ENCODE data around the gene SACM1L.

The SACM1L gene

DNA sequence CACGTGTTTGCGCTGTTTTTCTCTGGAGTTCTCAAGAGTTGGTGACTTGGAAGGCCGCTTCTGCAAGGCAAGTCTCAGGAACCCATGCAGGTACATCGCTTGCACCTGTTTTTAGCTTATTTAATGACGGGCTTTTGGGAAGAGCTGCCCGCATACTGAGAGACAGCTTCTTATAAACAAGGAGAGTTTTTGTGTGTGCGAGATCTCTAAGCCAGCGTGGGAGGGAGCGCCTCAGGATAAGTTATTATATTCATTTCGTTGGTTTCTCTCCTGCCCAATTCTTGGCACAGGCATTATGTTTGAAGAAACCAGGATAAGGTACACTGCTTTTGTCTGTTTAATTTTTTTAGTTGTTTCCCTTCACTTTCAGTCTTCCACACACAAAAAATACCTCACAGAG lies 11.4 kb upstream of the SACM1L start:
- no peak for DNase-seq (ENCODE audit: low read depth)
- TF ChIP-seq, protein P1, sequence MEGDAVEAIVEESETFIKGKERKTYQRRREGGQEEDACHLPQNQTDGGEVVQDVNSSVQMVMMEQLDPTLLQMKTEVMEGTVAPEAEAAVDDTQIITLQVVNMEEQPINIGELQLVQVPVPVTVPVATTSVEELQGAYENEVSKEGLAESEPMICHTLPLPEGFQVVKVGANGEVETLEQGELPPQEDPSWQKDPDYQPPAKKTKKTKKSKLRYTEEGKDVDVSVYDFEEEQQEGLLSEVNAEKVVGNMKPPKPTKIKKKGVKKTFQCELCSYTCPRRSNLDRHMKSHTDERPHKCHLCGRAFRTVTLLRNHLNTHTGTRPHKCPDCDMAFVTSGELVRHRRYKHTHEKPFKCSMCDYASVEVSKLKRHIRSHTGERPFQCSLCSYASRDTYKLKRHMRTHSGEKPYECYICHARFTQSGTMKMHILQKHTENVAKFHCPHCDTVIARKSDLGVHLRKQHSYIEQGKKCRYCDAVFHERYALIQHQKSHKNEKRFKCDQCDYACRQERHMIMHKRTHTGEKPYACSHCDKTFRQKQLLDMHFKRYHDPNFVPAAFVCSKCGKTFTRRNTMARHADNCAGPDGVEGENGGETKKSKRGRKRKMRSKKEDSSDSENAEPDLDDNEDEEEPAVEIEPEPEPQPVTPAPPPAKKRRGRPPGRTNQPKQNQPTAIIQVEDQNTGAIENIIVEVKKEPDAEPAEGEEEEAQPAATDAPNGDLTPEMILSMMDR (conservative IDR thresholded peaks at IDR 0.05; ENCODE audit: low read depth, low read length), result no peak
- H3K4me3 ChIP-seq (ENCODE audit: low read depth, low read length), result no peak overlapping the region

DNA sequence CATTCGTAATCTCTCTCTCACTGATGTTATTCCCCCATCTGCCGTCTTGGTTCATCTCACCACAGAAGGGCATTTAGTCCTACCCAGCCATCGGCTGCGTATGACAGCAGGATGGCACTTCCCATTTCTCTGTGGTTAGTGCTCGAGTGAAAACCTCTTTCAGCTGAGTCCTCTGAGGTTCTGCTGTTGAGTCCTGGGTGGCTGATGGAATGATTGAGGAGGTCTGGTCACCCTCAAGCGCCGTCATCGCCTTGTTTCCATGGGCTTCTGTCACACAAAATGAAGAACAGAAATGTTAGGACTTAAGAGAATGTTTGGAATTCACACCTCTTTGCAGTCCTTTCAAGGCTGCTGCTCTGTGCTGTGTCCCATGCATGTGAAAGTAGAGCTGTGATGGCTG lies 9.4 kb upstream of the SACM1L start:
- TF ChIP-seq, protein P1 (conservative IDR thresholded peaks at IDR 0.05; ENCODE audit: low read depth, low read length), result no peak
- no peak overlapping the region for H3K4me3 ChIP-seq (ENCODE audit: low read depth, low read length)
- no peak for DNase-seq (ENCODE audit: low read depth)

DNA sequence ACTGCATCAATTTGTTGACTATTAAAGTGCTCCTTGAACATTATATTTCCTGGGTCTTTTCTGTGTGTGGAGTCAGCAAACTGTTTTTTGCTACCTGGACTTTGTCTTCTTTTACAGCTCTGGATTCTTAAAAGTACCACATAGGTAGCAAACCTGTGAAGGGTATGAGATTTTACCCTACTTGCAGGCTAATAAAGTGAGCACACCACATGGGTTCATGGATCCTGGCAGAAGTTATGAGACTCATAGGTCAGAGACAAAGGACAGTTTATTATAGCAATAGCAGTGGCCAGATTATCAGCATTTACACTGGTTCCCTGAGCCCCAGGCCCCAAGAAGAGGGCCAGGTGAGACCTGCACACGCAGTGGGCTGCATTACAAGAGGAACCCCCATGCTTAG lies 8.0 kb upstream of the SACM1L start:
- TF ChIP-seq, protein P1 (conservative IDR thresholded peaks at IDR 0.05; ENCODE audit: low read depth, low read length), result no peak
- no peak for DNase-seq (ENCODE audit: low read depth)

DNA sequence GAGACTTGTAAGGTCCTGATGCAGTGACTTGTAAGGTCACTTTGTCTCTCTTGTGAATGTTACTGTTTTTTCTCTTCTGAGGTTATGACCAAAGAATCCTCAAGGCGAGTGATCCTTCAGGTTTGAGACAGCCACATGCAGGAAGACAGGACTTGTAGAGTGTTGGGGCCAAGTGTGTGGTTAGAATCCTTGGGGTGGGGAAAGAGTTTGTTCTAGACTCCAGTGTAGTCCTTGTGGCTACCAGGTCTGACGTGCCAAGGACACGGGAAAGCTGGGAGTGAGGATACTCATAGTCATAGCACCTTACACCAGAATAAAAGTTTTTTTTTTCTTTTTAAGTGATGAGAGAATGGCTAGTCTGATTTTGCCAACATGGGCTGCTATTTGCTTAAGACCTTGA lies 7.3 kb upstream of the SACM1L start:
- no peak for DNase-seq (ENCODE audit: low read depth)
- no peak overlapping the region for H3K4me3 ChIP-seq (ENCODE audit: low read depth, low read length)
- TF ChIP-seq, protein P1 (conservative IDR thresholded peaks at IDR 0.05; ENCODE audit: low read depth, low read length), result no peak

More for the DNA sequence above, 8.0 kb upstream of the SACM1L start:
- H3K4me3 ChIP-seq (ENCODE audit: low read depth, low read length), result no peak overlapping the region

DNA sequence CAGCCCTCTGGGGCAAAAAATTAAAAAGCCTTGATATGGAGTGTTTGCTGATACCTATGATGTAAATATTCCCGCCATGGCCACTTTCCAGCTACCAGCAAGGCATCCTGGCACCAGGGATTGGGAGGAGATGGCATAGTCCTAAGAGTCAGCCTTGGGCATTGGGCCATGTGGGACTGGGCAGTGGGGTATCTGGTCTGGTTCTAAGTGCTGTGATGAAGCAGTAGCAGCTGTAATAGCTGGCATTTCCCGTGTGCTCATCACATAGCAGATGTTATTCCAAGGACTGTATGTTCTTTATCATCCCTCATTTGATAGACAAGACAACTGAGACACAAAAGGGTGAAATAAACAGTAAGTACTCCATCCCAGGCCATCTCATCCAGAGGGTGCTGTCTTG lies 6.9 kb upstream of the SACM1L start:
- no peak overlapping the region for H3K4me3 ChIP-seq (ENCODE audit: low read depth, low read length)
- DNase-seq (ENCODE audit: low read depth), result no peak
- TF ChIP-seq, protein P1 (conservative IDR thresholded peaks at IDR 0.05; ENCODE audit: low read depth, low read length), result no peak

DNA sequence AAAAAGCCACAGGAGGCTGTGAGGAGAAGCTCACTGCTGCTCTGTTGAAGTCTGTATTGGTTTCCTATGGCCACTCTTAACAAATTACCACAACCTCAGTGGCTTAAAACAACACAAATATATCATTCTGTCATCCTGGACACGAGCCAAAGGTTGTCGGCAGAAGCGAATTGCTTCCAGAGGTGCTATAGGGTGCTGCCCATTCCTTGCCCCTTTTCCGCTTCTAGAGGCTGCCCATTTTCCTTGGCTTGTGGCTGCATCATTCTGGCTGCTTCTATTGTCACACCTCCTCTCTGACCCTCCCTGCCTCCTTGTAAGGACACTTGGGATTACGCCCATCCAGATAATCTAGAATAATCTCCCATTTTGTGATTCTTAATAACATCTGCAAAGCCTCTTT lies 6.4 kb upstream of the SACM1L start:
- TF ChIP-seq, protein P1 (conservative IDR thresholded peaks at IDR 0.05; ENCODE audit: low read depth, low read length), result no peak
- DNase-seq (ENCODE audit: low read depth), result no peak
- H3K4me3 ChIP-seq (ENCODE audit: low read depth, low read length), result no peak overlapping the region

DNA sequence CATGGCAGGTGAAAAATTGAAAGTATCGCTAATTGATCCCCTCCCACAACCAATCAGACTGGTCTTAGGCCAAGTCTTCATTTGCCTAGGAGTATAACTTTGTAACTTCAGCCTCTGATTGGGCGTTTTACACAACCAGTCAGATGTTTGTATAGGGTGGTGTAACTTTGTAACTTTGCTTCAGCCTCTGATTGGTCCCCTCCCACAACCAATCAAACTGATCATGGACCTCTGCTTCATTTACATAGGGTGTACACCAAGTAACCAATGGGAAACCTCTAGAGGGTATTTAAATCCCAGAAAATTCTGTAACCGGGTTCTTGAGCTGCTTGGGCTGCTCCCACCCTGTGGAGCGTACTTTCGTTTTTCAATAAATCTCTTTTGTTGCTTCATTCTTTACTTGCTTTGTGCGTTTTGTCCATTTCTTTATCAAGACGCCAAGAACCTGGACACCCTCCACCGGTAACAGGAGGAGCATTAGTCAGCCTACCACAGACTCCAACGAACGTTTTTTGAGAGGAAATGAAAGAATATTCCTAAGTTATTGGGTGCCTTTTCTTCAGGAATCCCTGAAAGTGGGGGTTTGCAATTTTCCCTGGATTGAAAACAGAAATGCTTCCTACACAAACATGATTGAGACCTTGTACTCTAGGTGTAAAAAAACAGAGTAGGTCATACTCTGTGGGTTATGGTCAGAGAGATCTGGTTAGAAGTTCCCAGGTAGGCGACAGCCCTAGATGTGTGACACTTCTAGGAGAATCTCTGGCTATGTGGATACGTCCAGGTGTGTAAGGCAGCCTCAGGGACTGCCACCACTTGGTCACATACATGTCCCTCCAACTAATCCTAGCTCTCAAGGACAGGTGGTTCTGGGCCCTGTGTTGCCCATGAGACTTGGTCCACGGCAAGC lies 5.5 kb upstream of the SACM1L start:
- no peak for DNase-seq (ENCODE audit: low read depth)
- no peak overlapping the region for H3K4me3 ChIP-seq (ENCODE audit: low read depth, low read length)
- TF ChIP-seq, protein P1 (conservative IDR thresholded peaks at IDR 0.05; ENCODE audit: low read depth, low read length), result no peak

Data from choroid plexus epithelial cell (primary cell).